Measurements from ENCODE around the gene ADAMTS16.
"Not testable (repeated sequence)": the region's sequence is repeated elsewhere in the genome, so short reads cannot be mapped to it uniquely, and the experiment has no call there.

Gene ADAMTS16, protein sequence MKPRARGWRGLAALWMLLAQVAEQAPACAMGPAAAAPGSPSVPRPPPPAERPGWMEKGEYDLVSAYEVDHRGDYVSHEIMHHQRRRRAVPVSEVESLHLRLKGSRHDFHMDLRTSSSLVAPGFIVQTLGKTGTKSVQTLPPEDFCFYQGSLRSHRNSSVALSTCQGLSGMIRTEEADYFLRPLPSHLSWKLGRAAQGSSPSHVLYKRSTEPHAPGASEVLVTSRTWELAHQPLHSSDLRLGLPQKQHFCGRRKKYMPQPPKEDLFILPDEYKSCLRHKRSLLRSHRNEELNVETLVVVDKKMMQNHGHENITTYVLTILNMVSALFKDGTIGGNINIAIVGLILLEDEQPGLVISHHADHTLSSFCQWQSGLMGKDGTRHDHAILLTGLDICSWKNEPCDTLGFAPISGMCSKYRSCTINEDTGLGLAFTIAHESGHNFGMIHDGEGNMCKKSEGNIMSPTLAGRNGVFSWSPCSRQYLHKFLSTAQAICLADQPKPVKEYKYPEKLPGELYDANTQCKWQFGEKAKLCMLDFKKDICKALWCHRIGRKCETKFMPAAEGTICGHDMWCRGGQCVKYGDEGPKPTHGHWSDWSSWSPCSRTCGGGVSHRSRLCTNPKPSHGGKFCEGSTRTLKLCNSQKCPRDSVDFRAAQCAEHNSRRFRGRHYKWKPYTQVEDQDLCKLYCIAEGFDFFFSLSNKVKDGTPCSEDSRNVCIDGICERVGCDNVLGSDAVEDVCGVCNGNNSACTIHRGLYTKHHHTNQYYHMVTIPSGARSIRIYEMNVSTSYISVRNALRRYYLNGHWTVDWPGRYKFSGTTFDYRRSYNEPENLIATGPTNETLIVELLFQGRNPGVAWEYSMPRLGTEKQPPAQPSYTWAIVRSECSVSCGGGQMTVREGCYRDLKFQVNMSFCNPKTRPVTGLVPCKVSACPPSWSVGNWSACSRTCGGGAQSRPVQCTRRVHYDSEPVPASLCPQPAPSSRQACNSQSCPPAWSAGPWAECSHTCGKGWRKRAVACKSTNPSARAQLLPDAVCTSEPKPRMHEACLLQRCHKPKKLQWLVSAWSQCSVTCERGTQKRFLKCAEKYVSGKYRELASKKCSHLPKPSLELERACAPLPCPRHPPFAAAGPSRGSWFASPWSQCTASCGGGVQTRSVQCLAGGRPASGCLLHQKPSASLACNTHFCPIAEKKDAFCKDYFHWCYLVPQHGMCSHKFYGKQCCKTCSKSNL

DNA sequence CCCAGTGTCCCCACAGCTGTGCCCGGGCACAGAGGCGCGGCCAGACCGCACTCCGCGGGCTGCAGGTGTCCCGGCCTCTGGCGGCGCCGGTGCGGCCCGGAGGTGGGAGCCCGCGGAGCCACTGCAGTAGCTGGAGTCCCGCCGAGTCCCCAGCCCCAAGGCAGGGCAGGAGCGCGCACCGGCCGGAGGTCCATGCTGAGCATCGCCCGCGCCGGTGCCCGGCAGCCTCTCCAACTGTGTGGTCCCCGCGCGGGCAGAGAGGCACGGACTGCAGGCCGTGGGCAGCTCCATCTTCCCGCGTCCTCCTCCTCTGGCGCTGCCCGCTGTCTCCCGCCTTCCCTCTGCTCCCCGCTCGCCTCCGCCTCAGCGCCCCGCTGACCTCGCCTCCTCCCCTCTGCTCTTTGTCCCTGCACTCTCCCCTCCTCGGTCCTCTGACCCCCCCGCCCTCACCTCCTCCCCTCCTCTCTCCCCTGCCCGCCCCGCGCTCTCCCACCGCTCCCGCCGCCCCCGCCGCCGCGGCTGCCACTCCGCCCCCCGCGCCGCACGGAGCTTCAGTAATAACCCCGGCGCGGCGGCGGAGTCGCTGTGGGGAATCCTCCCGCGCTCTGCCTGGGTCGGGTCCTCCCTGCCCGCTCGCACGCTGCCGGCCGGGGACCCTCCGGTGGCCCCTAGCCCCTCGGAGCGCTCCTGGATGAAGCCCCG is at the start of gene ADAMTS16:
ADAMTS16 (plus strand) TSS at position 554 of the 702 bp plus-strand sequence; CDS start at position 692, 138 bp downstream.
- no peak for DNase-seq

DNA sequence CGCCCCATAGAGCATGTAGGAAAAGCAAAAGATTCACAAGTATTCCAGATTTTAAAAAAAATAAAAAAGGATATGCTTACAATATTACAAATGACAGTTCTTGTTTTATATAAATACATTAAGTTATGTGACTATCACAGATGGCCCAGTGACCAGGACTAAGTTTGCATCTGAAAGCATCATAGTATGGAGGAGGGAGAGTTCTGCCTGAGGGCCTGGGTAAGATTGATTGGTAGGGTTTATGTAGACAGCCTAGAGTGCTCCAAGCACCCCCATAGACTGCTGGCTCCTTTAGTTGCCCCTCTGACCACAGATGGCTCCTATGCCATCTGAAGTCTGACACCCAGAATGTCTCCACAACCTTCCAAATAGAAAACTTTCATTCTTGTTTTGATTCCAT is 48.0 kb upstream of the ADAMTS16 start:
- DNase-seq, result no peak

DNA sequence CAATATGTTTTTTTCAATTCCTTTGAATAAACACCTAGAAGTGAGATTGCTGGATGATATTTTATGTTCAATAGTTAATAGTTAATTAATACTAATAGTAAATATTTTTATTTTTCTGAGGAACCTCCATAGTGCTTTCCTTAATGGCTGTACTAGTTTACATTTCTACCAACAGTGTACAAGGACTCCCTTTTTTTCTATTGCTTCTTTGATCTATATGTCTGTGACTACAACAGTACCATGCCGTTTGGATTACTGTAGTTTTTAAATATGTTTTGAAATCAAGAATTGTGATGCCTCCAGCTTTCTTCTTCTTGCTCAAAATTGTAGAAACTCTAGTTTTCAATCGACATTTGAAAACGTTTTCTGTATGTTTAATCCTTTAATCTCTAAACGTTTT is 39.5 kb upstream of the ADAMTS16 start:
- DNase-seq, result no peak

GRCh38 chr5:5101676-5102075 is 38.5 kb upstream of the ADAMTS16 start:
- DNase-seq, result no peak

- no peak for DNase-seq
These were observed 36.9 kb upstream of the ADAMTS16 start for GRCh38 chr5:5103245-5103644.

- DNase-seq, result no peak
These were observed 35.6 kb upstream of the ADAMTS16 start for GRCh38 chr5:5104550-5104949.

GRCh38 chr5:5105531-5105930 is 34.6 kb upstream of the ADAMTS16 start:
- DNase-seq, result no peak

DNA sequence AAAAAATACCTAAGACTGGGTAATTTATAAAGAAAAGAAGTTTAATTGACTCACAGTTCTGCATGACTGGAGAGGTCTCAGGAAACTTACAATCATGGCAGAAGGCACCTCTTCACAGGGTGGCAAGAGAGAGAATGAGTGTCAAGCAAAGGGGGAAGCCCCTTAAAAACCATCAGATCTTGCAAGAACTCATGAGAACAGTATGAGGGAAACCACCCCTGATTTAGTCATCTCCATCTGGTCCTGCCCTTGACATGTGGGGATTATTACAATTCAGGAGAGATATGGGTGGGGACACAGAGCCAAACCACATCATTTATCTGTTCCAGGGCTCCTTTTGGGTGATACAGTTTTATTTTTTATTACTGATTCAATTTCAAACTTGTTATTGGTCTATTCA is 23.2 kb upstream of the ADAMTS16 start:
- no peak for DNase-seq

- no peak for DNase-seq
These were observed 17.4 kb upstream of the ADAMTS16 start for GRCh38 chr5:5122776-5123175.

DNA sequence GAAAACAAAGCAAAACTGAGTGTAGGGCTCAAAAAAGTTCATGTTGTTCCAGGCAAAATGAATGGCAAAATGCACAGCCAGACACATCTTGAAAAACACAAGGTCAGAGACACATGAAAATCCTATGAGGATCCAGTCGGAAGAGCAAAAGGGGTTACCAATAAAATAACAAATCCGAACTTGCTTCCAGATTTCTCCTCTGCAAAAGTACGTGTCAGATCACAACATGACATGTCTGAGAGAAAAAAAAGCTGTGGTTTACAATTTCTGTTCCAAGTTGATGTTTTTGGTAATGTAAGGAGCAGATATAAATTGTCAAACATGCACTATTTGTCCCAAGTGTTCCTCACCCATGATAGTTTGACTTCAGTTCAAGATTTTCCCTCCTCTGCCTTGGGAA is 15.9 kb upstream of the ADAMTS16 start:
- DNase-seq, result no peak

- DNase-seq, result no peak
These were observed 13.7 kb upstream of the ADAMTS16 start for GRCh38 chr5:5126444-5126843.

GRCh38 chr5:5128766-5129165 is 11.4 kb upstream of the ADAMTS16 start:
- no peak for DNase-seq

DNA sequence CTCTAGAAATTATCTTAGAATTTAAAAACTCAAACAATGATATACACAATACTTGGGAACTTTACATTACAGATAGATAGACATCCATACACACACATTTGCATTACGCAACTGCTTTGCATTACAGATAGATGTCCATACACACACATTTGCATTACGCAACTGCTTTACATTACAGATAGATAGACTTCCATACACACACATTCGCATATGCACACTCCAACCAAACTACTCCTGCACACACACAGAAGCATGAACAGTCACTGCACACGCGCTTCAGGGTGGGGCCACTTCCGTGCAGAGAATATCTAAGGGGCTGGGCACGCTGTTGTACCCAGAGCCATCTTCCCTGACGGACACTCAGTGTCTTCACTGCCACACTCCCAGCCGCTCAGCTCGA is 7.9 kb upstream of the ADAMTS16 start:
- no peak for DNase-seq

- DNase-seq, result no peak
These were observed 7.3 kb upstream of the ADAMTS16 start for GRCh38 chr5:5132693-5133295.

DNA sequence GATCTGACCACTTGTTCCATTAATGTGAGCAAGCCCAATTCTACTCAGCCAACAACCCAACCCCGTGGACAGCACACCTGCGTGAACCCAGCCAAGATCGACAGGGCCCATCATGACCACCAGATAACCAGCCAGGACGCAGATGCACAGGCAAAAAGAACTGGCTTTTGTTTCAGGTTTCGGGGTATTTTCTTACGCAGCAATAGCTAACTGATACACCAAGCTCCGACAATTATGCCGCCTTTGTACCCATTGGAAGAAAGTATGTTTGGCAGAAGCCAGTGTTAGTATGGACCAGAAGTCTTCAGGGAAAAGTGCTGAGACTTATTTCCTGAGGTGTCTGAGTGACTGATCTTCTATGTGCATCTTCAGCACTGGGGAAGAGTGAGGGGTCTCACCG is 6.0 kb upstream of the ADAMTS16 start:
- DNase-seq, result no peak

GRCh38 chr5:5135957-5136676 is 4.0 kb upstream of the ADAMTS16 start:
- DNase-seq, result no peak

- DNase-seq, result not testable (repeated sequence)
These were observed 2.3 kb upstream of the ADAMTS16 start for GRCh38 chr5:5137851-5138250.

DNA sequence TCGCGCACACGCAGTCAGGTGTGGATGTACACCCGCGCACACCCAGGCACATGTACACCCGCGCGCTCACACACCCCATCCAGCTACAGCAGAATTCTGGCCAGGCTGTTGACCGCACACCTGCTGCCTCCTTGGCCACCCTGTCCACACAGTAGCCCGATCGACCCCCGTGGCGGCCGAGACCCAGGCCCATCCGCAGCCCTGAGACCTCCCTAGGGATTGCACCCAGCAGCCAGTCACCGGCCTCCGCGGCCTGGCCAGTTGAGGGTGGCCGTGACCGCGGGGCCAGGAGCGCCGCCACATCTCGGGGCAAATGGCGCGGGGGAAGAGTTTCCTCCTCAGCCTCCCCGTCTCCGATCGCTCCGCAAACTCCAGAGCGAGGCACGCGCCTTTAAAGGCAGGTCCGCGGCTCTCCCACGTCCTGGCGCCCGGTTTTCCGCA is 774 bp upstream of the ADAMTS16 start:
- no peak for DNase-seq

DNA sequence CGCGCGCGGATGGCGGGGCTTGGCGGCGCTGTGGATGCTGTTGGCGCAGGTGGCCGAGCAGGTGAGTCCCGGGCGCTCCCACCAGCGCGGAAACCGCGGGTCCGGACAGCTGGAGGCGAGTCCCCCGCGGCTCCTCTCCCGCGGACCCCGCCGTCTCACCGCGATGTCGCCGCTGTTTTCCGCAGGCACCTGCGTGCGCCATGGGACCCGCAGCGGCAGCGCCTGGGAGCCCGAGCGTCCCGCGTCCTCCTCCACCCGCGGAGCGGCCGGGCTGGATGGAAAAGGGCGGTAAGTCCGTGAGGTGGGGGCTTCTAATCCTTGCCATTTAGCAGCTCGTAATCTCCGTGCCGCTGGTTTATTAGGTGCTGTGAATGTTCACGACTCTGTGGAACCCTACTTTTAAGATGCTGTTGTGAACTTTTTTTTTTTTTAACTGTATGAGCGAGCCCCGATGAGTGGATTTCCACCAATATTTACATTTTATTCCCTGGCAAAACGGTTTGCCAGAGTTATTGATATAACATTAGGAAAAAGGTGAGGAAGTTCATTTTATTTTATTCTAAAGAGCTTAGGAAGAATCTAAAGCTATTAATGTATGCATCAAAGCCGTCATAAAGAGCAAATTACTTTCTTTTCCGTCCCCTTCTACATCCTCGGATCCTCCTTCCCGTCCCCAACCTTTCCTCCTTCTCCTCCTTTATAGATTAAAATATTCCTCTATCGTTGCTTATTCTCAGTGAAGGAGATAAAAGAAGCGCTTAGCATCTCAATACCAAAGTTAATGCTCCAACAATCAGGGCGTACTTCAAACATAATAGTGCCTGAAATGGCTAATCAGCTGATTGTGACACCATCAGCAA is 579 bp downstream of the ADAMTS16 start:
- no peak for DNase-seq

GRCh38 chr5:5141339-5141599 is 1.1 kb downstream of the ADAMTS16 start:
- DNase-seq, result no peak

All from amniotic stem cell (primary cell).